ENCODE data around the gene ZNF830. TPM values are rescaled to one million over a fixed set of nuclear protein-coding genes. Genes with fewer than 3 reads are reported as not detected.

ZNF830 gene
- total and polyA plus RNA-seq, 10 of the 15 experiments (the other 5 are each of a cell fraction or from before 2014, with no cell fraction given) = 9.7 to 18.5 (median 15.1) TPM

DNA sequence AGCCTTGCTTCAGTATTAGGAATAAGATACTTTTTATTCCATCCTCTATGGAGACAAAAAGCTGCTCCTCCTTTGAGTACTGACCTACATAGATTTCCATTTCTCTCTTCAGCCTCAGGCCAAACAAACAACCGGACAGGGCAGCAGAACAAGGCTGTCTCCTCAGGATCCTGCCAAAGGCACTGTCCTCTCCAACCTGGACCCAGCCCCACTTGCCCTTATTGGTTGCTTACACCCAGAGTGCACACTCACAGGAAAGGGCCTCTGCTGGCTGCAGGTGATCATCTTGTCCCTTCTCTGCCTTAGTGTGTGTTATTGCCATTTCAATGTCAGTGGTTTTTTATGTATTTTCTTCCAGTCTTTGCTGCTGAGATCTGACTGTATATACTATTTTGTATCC lies 45.6 kb downstream of the ZNF830 start:
- SMC1A ChIA-PET (ENCODE audit: uncharacterized antibody, unreplicated experiment) = no interaction called here
- CTCF ChIA-PET = no interaction called here
- TF ChIP-seq HDGF (IDR thresholded peaks at IDR 0.05) (no peak), PML (IDR thresholded peaks at IDR 0.05; ENCODE audit: low read length) (no peak), ZNF207 (IDR thresholded peaks at IDR 0.05; ENCODE audit: borderline replicate concordance) (no peak), ZNF384 (IDR thresholded peaks at IDR 0.05; ENCODE audit: borderline replicate concordance, low read depth, low read length) (no peak), POLR2AphosphoS5 (IDR thresholded peaks at IDR 0.05; ENCODE audit: low read length) (peak; percentile 23; the same call in 1 of the 2 replicates), PAX8 (IDR thresholded peaks at IDR 0.05) (no peak), TCF3 (IDR thresholded peaks at IDR 0.05; ENCODE audit: borderline replicate concordance, insufficient read depth, low read depth, low read length) (no peak)
- Histone ChIP-seq H3K27ac (ENCODE audit: control insufficient read depth, insufficient read depth) (no peak overlapping the region), H3K4me2 (ENCODE audit: control insufficient read depth, insufficient read depth) (no peak overlapping the region), H3K9ac (ENCODE audit: control insufficient read depth, insufficient read depth, low read length) (no peak overlapping the region), H3K4me3 (no peak overlapping the region), H2AFZ (ENCODE audit: control insufficient read depth, low read depth, low read length) (no peak overlapping the region), H3K4me1 (ENCODE audit: control insufficient read depth, insufficient read depth, low read length) (no peaks in the 10 kb centered on the region), H3K9me3 (replicated peaks; ENCODE audit: control insufficient read depth, insufficient read depth, low read length) (no peaks in the 10 kb centered on the region), H3K79me2 (ENCODE audit: control insufficient read depth, insufficient read depth, low read length) (no peaks in the 10 kb centered on the region), H3K36me3 (ENCODE audit: control insufficient read depth in 2 of 2, insufficient read depth in 2 of 2, low read length in 1 of 2) (peaks cover 15 to 27% of the 10 kb centered on the region in 2 experiments; a peak in 3 of 4 replicates), H3K27me3 (replicated peaks in 1 of 2; ENCODE audit: control insufficient read depth in 2 of 2, insufficient read depth in 2 of 2, low read length in 1 of 2) (no peaks in the 10 kb centered on the region), H4K20me1 (ENCODE audit: control insufficient read depth, insufficient read depth) (no peaks in the 10 kb centered on the region)
- BruUV-seq (replicated peaks) = no TSS peak
- intact Hi-C loops (cut with micrococcal nuclease; ENCODE audit: unreplicated experiment) (no loop called here), in situ Hi-C loops (cut with MboI) (no loop called here)
- no peak for ATAC-seq
- POLR2A ChIA-PET = no interaction called here
- RAD21 ChIA-PET (ENCODE audit: unreplicated experiment) = no interaction called here
- no peak for FAIRE-seq
- WGBS (ENCODE audit: insufficient coverage, insufficient replicate concordance, low lambda C conversion rate, missing lambda C conversion rate) = 33% methylated on average over 1 of the region's 1 CpG
- DNase-seq (ENCODE audit: low read depth, low spot score) = no peak

DNA sequence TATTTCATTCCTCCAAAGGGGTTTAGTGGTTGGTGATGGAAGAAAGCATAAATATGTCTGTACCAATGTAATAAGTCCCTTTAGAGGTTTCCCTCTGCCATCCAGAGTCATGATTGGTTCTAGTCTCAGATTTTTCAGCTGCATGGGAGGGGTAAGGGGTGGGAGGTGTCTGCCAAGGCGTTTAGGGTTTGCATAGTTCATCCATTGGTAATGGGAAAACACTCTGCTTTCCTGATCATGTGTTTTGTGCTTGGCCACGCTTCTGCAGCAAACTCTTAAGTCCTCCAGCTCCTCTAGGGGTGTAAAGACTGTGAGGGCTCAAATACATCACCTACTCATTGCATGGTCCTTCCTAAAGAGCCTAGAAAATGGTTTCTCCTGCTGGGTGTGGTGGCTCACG lies 48.8 kb downstream of the ZNF830 start:
- WGBS (ENCODE audit: insufficient coverage, insufficient replicate concordance, low lambda C conversion rate, missing lambda C conversion rate) = 94% methylated on average over 3 of the region's 3 CpGs
- H4K20me1 ChIP-seq (ENCODE audit: control insufficient read depth, insufficient read depth) = no peaks in the 10 kb centered on the region
- RAD21 ChIA-PET (ENCODE audit: unreplicated experiment) = no interaction called here
- no peak overlapping the region for H2AFZ ChIP-seq (ENCODE audit: control insufficient read depth, low read depth, low read length)
- H3K9me3 ChIP-seq (replicated peaks; ENCODE audit: control insufficient read depth, insufficient read depth, low read length) = no peaks in the 10 kb centered on the region
- no peaks in the 10 kb centered on the region for H3K4me1 ChIP-seq (ENCODE audit: control insufficient read depth, insufficient read depth, low read length)
- peaks cover 17 to 38% of the 10 kb centered on the region in 2 experiments; a peak in 3 of 4 replicates for H3K36me3 ChIP-seq (ENCODE audit: control insufficient read depth in 2 of 2, insufficient read depth in 2 of 2, low read length in 1 of 2)
- H3K9ac ChIP-seq (ENCODE audit: control insufficient read depth, insufficient read depth, low read length) = no peak overlapping the region
- FAIRE-seq (no peak), DNase-seq (ENCODE audit: low read depth, low spot score) (no peak), ATAC-seq (no peak)
- SMC1A ChIA-PET (ENCODE audit: uncharacterized antibody, unreplicated experiment) = interaction anchor here (0.6 to 2.9 kb wide), 6 partner anchors 13 to 443 kb away, joined by 3 to 10 read pairs (median 4); partner anchors contain the start of gene RFFL
- intact Hi-C loops (cut with micrococcal nuclease; ENCODE audit: unreplicated experiment) = no loop called here
- no peak overlapping the region for H3K27ac ChIP-seq (ENCODE audit: control insufficient read depth, insufficient read depth)
- H3K79me2 ChIP-seq (ENCODE audit: control insufficient read depth, insufficient read depth, low read length) = no peaks in the 10 kb centered on the region
- no peak overlapping the region for H3K4me2 ChIP-seq (ENCODE audit: control insufficient read depth, insufficient read depth)
- H3K27me3 ChIP-seq (replicated peaks in 1 of 2; ENCODE audit: control insufficient read depth in 2 of 2, insufficient read depth in 2 of 2, low read length in 1 of 2) = no peaks in the 10 kb centered on the region
- no peak overlapping the region for H3K4me3 ChIP-seq
- in situ Hi-C loops (cut with MboI) = no loop called here
- CTCF ChIA-PET = interaction anchor here (1.5 kb wide), 1 partner anchor 53 kb away, joined by 3 read pairs; the partner anchor contains the start of gene RFFL
- POLR2A ChIA-PET = interaction anchor here (1.4 kb wide), 1 partner anchor 21 kb away, joined by 3 read pairs; no protein-coding TSS in a partner anchor
- BruUV-seq (replicated peaks) = no TSS peak
- TF ChIP-seq, protein P1, sequence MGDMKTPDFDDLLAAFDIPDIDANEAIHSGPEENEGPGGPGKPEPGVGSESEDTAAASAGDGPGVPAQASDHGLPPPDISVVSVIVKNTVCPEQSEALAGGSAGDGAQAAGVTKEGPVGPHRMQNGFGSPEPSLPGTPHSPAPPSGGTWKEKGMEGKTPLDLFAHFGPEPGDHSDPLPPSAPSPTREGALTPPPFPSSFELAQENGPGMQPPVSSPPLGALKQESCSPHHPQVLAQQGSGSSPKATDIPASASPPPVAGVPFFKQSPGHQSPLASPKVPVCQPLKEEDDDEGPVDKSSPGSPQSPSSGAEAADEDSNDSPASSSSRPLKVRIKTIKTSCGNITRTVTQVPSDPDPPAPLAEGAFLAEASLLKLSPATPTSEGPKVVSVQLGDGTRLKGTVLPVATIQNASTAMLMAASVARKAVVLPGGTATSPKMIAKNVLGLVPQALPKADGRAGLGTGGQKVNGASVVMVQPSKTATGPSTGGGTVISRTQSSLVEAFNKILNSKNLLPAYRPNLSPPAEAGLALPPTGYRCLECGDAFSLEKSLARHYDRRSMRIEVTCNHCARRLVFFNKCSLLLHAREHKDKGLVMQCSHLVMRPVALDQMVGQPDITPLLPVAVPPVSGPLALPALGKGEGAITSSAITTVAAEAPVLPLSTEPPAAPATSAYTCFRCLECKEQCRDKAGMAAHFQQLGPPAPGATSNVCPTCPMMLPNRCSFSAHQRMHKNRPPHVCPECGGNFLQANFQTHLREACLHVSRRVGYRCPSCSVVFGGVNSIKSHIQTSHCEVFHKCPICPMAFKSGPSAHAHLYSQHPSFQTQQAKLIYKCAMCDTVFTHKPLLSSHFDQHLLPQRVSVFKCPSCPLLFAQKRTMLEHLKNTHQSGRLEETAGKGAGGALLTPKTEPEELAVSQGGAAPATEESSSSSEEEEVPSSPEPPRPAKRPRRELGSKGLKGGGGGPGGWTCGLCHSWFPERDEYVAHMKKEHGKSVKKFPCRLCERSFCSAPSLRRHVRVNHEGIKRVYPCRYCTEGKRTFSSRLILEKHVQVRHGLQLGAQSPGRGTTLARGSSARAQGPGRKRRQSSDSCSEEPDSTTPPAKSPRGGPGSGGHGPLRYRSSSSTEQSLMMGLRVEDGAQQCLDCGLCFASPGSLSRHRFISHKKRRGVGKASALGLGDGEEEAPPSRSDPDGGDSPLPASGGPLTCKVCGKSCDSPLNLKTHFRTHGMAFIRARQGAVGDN (IDR thresholded peaks at IDR 0.05) = no peak
- no peak for TF ChIP-seq PAX5 (IDR thresholded peaks at IDR 0.05; ENCODE audit: borderline replicate concordance, low read depth, low read length)
- TF ChIP-seq CREM (IDR thresholded peaks at IDR 0.05; ENCODE audit: low read depth) = no peak
- no peak for TF ChIP-seq CBFB (IDR thresholded peaks at IDR 0.05; ENCODE audit: low read depth)
- TF ChIP-seq, protein P2, sequence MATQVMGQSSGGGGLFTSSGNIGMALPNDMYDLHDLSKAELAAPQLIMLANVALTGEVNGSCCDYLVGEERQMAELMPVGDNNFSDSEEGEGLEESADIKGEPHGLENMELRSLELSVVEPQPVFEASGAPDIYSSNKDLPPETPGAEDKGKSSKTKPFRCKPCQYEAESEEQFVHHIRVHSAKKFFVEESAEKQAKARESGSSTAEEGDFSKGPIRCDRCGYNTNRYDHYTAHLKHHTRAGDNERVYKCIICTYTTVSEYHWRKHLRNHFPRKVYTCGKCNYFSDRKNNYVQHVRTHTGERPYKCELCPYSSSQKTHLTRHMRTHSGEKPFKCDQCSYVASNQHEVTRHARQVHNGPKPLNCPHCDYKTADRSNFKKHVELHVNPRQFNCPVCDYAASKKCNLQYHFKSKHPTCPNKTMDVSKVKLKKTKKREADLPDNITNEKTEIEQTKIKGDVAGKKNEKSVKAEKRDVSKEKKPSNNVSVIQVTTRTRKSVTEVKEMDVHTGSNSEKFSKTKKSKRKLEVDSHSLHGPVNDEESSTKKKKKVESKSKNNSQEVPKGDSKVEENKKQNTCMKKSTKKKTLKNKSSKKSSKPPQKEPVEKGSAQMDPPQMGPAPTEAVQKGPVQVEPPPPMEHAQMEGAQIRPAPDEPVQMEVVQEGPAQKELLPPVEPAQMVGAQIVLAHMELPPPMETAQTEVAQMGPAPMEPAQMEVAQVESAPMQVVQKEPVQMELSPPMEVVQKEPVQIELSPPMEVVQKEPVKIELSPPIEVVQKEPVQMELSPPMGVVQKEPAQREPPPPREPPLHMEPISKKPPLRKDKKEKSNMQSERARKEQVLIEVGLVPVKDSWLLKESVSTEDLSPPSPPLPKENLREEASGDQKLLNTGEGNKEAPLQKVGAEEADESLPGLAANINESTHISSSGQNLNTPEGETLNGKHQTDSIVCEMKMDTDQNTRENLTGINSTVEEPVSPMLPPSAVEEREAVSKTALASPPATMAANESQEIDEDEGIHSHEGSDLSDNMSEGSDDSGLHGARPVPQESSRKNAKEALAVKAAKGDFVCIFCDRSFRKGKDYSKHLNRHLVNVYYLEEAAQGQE (IDR thresholded peaks at IDR 0.05; ENCODE audit: low read depth, low read length) = no peak
